SH-SY5Y (cell line): ENCODE measurements around the gene NOBOX.

ENCODE experiments used
- GATA2 ChIP-seq: IDR thresholded peaks from 2 replicates; pipeline ENCODE4 v1.6.1; 2011; ENCODE audit warnings: mild to moderate bottlenecking, low read depth, low read length
- GATA3 ChIP-seq: IDR thresholded peaks from 2 replicates; pipeline ENCODE4 v1.6.1; 2011; ENCODE audit warnings: low read depth, mild to moderate bottlenecking, low read length, moderate library complexity

GRCh38 chr7:144437370-144438191 lies 34.1 kb upstream of the NOBOX start:
- TF ChIP-seq GATA2 = no peak
- TF ChIP-seq GATA3 = no peak
